ENCODE results near the gene PCSK7.

The PCSK7 gene

DNA sequence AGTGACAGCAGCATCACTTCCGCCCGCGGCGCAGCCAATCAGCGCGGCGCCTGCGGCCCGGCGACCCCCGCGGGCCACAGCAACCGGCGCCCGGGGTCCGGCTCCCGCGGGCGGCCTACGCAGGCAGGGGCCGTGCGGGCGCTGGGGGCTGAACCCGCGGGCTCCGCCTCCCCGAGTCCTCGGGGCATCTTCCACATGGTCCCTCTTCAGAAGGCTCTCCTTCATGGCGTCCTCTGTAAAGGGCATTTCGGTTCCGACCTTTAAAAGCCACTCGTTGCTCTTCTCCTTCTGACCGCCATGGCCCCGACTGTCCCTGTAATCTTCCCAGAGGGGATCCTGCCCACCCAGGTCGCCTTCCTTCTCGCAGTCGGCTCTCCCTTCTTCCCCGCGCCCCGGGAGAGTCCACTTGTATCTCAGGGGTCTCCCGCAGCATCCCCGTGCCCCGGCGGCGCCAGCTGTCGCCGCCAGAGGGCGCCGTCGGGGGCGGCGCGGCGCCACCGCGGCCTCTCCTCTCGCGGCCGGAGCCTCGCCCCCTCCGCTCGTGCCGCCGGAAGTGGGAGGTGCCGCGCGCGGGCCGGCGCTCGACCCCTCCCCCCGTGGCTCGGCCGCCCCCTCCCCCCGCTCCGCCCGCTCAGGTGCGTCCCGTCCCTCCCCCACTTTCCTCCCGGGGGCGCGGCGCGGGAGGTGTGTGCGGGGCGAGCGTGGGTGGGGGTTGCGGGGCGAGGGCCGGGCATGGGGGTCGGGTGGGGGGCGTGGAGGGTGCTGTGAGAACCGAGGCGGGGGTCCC lies 412 bp upstream of the PCSK7 start, which contains the start of gene RNF214:
Gene RNF214, plus strand, starts transcription at position 580 of the 787 bp plus-strand sequence. CDS start 1,602 bp downstream, outside the sequence.
- peak within 1 kb of the TSS; percentile 94 for H3K4me3 ChIP-seq (ENCODE audit: control insufficient read depth, low read depth, low read length)
- DNase-seq (ENCODE audit: low read depth), result peak; percentile 51
- TF ChIP-seq, protein P1, sequence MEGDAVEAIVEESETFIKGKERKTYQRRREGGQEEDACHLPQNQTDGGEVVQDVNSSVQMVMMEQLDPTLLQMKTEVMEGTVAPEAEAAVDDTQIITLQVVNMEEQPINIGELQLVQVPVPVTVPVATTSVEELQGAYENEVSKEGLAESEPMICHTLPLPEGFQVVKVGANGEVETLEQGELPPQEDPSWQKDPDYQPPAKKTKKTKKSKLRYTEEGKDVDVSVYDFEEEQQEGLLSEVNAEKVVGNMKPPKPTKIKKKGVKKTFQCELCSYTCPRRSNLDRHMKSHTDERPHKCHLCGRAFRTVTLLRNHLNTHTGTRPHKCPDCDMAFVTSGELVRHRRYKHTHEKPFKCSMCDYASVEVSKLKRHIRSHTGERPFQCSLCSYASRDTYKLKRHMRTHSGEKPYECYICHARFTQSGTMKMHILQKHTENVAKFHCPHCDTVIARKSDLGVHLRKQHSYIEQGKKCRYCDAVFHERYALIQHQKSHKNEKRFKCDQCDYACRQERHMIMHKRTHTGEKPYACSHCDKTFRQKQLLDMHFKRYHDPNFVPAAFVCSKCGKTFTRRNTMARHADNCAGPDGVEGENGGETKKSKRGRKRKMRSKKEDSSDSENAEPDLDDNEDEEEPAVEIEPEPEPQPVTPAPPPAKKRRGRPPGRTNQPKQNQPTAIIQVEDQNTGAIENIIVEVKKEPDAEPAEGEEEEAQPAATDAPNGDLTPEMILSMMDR (conservative IDR thresholded peaks at IDR 0.05; ENCODE audit: control insufficient read depth, insufficient read depth, low read depth, low read length), result peak; percentile 36

DNA sequence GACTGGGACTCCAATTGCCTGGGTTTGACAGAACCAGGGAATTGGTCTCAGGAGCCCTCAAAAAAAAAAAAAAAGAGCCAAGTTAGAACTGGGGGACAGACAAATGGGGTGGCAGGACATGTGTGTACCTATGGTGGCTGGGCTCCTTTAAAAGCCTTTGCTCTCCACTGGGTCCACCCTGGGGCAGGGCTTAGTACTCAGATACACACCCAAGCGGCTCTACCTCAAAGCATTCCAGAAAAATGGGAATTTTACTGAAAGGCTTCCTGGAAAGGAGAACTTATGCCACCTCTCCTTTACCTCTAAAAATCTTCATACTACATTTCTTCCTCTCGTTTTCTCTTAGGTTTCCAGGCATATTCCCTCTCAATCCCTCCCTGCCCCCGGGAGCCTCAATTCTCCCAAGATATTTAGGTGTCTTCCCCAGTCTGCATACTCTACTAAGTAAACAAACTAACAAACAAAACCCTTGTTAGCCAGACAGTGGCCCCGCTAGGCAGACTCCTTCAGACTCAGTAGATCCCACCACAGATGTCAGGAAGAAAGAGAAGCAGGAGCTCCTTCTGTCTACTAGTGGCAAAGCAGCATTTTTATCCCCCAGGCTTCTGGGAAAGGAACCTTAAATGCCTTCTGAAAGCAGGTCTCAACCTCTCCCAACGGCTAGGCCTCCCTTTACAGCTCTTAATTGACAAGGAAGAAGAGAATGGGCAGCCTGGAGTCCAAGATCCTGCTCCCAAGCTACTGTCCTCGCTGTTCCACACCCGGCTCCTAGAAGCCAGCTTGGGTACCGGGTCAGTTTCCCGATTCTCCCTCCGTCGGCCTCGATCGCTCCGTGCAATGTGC lies 653 bp downstream of the PCSK7 start:
- peak overlapping the region; percentile 94 for H3K4me3 ChIP-seq (ENCODE audit: control insufficient read depth, low read depth, low read length)
- DNase-seq (ENCODE audit: low read depth), result no peak
- TF ChIP-seq, protein P1 (conservative IDR thresholded peaks at IDR 0.05; ENCODE audit: control insufficient read depth, insufficient read depth, low read depth, low read length), result no peak

DNA sequence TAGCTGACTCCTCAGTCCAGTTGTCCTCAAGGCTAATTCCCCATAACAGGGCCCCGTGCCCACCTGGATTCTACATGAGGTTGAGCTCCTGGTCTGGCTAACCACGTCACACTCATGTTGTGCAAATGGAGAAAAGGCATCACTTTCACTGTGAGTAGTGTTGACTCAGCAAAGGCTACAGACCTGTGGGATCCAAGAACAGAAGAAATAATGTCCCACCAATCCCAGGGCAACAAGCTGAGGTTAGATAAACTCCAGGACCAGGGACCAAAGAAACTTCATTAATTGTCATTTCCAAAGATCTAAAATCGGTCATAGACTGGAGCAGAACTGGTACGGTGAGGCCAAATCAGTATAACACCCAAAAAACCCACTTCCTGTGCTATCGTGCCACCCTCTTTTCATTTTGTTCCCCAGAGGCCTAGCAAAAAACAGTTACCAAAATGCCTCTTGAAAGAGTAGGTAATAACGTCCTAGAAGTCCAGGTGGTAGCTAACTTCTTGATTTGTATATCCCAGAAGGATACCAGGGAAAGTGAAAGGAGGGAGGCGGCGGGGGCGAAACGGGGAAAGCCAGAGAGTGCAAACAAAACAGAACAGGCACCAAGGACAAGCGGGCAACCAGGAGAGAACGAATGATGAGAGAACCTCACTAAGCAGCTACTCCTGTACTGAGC lies 1.4 kb downstream of the PCSK7 start:
- TF ChIP-seq, protein P1 (conservative IDR thresholded peaks at IDR 0.05; ENCODE audit: control insufficient read depth, insufficient read depth, low read depth, low read length), result no peak
- H3K4me3 ChIP-seq (ENCODE audit: control insufficient read depth, low read depth, low read length), result peak overlapping the region; percentile 94

DNA sequence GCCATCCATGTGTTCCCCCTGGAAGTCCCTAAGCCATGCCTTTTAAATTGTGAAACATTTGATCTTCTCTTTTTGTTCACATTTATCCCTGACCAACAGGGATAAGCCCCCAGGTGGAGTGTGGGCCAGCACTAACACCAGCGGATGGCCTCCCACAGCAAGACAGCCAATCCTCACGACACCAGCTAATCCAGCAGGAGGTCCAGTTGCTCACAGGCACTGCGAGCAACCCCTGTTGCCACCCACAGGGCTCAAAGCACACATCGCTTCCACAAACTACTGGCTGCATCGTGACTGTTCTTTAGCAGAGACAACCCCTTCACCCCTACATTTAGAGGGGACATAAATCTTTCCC lies 2.0 kb downstream of the PCSK7 start:
- no peak overlapping the region for H3K4me3 ChIP-seq (ENCODE audit: control insufficient read depth, low read depth, low read length)
- no peak for DNase-seq (ENCODE audit: low read depth)
- TF ChIP-seq, protein P1 (conservative IDR thresholded peaks at IDR 0.05; ENCODE audit: control insufficient read depth, insufficient read depth, low read depth, low read length), result no peak

More for the DNA sequence above, 1.4 kb downstream of the PCSK7 start:
- DNase-seq (ENCODE audit: low read depth), result peak; percentile 73

DNA sequence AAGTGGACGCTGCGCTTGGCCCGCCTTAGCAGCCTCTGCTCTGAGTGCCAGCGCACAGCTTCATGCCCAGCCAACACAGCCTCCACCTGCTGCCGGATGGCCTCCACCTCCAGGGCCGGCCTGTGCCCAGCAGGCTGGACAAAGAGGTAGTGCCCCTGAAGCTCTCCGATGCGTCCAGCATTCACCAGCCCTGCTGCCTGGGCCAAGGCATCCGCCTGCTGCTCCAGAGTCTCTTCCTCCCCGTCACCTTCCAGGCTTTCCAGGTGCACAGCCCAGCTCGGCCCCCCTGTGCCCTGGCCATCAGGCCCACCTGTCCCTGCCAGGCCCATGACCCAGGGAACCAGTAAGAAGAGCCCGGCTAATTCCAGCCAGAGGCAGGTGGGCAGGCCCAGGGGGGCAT lies 2.5 kb downstream of the PCSK7 start:
- TF ChIP-seq, protein P1 (conservative IDR thresholded peaks at IDR 0.05; ENCODE audit: control insufficient read depth, insufficient read depth, low read depth, low read length), result no peak
- no peak overlapping the region for H3K4me3 ChIP-seq (ENCODE audit: control insufficient read depth, low read depth, low read length)
- DNase-seq (ENCODE audit: low read depth), result no peak

DNA sequence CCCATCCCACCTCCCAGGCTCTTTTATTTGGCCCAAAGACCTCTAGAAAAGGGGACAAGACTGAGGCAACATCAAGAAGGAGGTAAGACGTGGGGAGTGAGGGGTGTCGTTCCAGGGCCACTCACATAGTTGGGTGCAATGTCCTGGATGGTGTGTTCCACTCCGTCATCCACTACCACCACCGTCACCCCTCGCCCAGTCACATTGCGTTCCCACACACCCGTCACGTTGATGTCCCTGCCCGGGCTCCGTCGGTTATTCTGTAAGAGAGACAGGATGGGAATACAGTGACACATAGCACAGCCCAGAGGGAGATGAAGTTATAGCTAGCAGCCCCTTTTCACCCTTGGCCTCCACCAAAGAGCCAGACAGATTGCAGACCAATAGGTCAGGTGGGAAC lies 3.8 kb downstream of the PCSK7 start:
- DNase-seq (ENCODE audit: low read depth), result no peak
- TF ChIP-seq, protein P1 (conservative IDR thresholded peaks at IDR 0.05; ENCODE audit: control insufficient read depth, insufficient read depth, low read depth, low read length), result no peak
- H3K4me3 ChIP-seq (ENCODE audit: control insufficient read depth, low read depth, low read length), result no peak overlapping the region

All from fibroblast of mammary gland (primary cell).